GM23248 (cell line): ENCODE data around the gene CABP7. TPM values are rescaled to one million over a fixed set of nuclear protein-coding genes. Genes with fewer than 3 reads are reported as not detected.

ENCODE experiments used
- DNase-seq: peaks from one replicate; pipeline ENCODE4 v3.0.0-alpha.2; 2015
- H2AFZ ChIP-seq: fragments of 200-600 bp; sonication (generic); 2 replicates; pipeline ENCODE4 v1.6.1; 2016; ENCODE audit warnings: antibody characterized with exemption
- H3F3A ChIP-seq: fragments of 200-600 bp; sonication (generic); 2 replicates; pipeline ENCODE4 v1.6.1; 2016; ENCODE audit warnings: mild to moderate bottlenecking, antibody characterized with exemption, mixed run types; ENCODE audit not compliant: insufficient read depth
- H3K27ac ChIP-seq: fragments of 200-600 bp; sonication (generic); 2 replicates; pipeline ENCODE4 v1.5.1; 2016; ENCODE audit warnings: mild to moderate bottlenecking
- H3K27me3 ChIP-seq: fragments of 200-600 bp; sonication (generic); replicated peaks from 2 replicates; pipeline ENCODE4 v1.6.1; 2016; ENCODE audit warnings: mild to moderate bottlenecking; ENCODE audit not compliant: insufficient read depth
- H3K36me3 ChIP-seq: fragments of 200-600 bp; sonication (generic); 2 replicates; pipeline ENCODE4 v1.6.1; 2016; ENCODE audit warnings: low read depth, mild to moderate bottlenecking
- H3K4me1 ChIP-seq: fragments of 200-600 bp; sonication (generic); 2 replicates; pipeline ENCODE4 v1.6.1; 2016; ENCODE audit warnings: mild to moderate bottlenecking; ENCODE audit not compliant: insufficient read depth
- H3K4me2 ChIP-seq: fragments of 200-600 bp; sonication (generic); one replicate; pipeline ENCODE4 v1.6.1; 2016; ENCODE audit warnings: mild to moderate bottlenecking; ENCODE audit not compliant: unreplicated experiment
- H3K4me3 ChIP-seq: fragments of 200-600 bp; sonication (generic); 2 replicates; pipeline ENCODE4 v1.5.1; 2016; ENCODE audit warnings: mild to moderate bottlenecking
- H3K79me2 ChIP-seq: fragments of 200-600 bp; sonication (generic); 2 replicates; pipeline ENCODE4 v1.6.1; 2016; ENCODE audit warnings: mild to moderate bottlenecking; ENCODE audit not compliant: insufficient read depth
- H3K9ac ChIP-seq: fragments of 200-600 bp; sonication (generic); 2 replicates; pipeline ENCODE4 v1.6.1; 2016; ENCODE audit warnings: mild to moderate bottlenecking
- H3K9me2 ChIP-seq: fragments of 200-600 bp; sonication (generic); 2 replicates; pipeline ENCODE4 v1.6.1; 2016; ENCODE audit warnings: mixed run types, mild to moderate bottlenecking, moderate library complexity; ENCODE audit not compliant: insufficient read depth
- H3K9me3 ChIP-seq: fragments of 200-600 bp; sonication (generic); one replicate; pipeline ENCODE4 v1.6.1; 2017; ENCODE audit warnings: low read depth
- H4K20me1 ChIP-seq: fragments of 200-600 bp; sonication (generic); 2 replicates; pipeline ENCODE4 v1.6.0; 2016; ENCODE audit not compliant: insufficient read depth
- EZH2 ChIP-seq: fragments of 200-600 bp; sonication (generic); IDR thresholded peaks from 2 replicates; pipeline ENCODE4 v1.6.1; 2018; ENCODE audit warnings: antibody characterized with exemption, mild to moderate bottlenecking; ENCODE audit not compliant: insufficient read depth, poor library complexity, severe bottlenecking
- EZH2phosphoT487 ChIP-seq: fragments of 200-600 bp; sonication (generic); IDR thresholded peaks from 2 replicates; pipeline ENCODE4 v1.6.1; 2018; ENCODE audit warnings: antibody characterized with exemption, moderate library complexity, mild to moderate bottlenecking, low read depth; ENCODE audit not compliant: insufficient read depth
- WGBS, 2 experiments: methylation state at CpG; one replicate each; pipeline ENCODE4 v1.1.6; 2015 to 2017; ENCODE audit warnings: low lambda C conversion rate in 2 of 2, low coverage in 1 of 2; ENCODE audit errors: missing lambda C conversion rate in 2 of 2; 5-methylcytosine and 5-hydroxymethylcytosine counted together
- in situ Hi-C: fragments of 300-500 bp; cut with MboI; formaldehyde crosslinking; loops from 2 replicates; pipeline ENCODE4 v1.15.0; 2020
- polyA plus RNA-seq: library from polyadenylated mRNA; unstranded; fragments of >200 nt; fragmentation: Nextera tagmentation; extraction: Ambion mirVana; gene quantifications from 2 replicates; pipeline ENCODE4 v1.2.1, GENCODE V29; 2016
- total RNA-seq: library from RNA; depleted of rRNA; stranded (reverse); fragments of >200 nt; shearing (Covaris generic); gene quantifications from 2 replicates; pipeline ENCODE4 v1.2.3, GENCODE V29; 2014

Gene CABP7
- total and polyA plus RNA-seq, 2 experiments from 2014 or later, result 0.08 TPM; not detected in 1

DNA sequence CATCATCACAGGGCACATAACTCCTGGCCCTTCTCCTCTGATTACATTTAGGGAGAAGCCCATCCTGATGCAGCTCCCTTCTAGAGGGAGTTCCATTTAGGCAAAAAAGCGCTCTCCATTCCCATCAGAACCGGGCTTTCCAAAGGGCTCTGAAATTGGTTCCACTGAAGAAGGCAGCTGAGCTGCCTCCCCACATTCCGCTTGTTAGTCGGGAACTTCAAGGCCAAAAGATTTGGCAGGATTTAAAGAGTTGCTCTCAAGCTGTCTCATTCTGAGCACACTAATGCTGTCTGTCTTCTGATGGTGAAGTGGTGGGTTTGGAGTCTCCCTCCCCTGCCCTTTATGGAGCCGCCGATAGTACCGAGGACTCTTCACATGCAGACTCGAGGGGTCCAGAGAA lies 26.6 kb upstream of the CABP7 start:
- no peaks in the 10 kb centered on the region for H3K4me1 ChIP-seq
- H2AFZ ChIP-seq, result no peak overlapping the region
- H3K9me3 ChIP-seq, result no peaks in the 10 kb centered on the region
- no peaks in the 10 kb centered on the region for H3K79me2 ChIP-seq
- H3K36me3 ChIP-seq, result peaks cover 13% of the 10 kb centered on the region; the same call in 1 of the 2 replicates
- in situ Hi-C loops, result no loop called here
- no peak overlapping the region for H3K4me3 ChIP-seq
- no peak overlapping the region for H3K27ac ChIP-seq
- no peak overlapping the region for H3K4me2 ChIP-seq
- no peak overlapping the region for H3K9ac ChIP-seq
- H3F3A ChIP-seq, result 0 out of 2 replicates have a peak, but pooled peaks cover 2% of the 10 kb centered on the region
- no peaks in the 10 kb centered on the region for H3K9me2 ChIP-seq
- no peaks in the 10 kb centered on the region for H4K20me1 ChIP-seq
- DNase-seq, result no peak
- TF ChIP-seq EZH2 (no peak), EZH2phosphoT487 (no peak)
- 79 to 81% methylated on average over 8 of the region's 8 CpGs for WGBS, 2 experiments
- H3K27me3 ChIP-seq, result no peaks in the 10 kb centered on the region

DNA sequence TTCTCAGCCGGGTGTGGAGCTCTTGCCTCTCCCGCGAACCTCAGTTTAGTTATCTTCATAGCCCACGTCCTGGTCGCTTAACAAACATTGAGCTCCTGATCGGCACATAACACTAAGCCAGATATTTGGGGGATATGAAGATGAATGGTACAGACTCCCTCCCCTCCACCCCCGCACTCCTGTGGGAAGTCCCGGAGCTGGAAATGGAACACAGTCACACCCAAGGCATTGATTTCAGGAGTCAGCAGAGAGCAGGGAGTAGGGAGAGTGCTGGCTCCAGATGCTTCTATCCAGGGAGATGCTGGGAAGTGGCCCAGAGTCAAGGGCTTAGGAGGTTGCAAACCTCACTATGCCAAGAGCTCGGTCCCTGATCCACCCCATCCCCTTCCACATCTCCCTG lies 26.1 kb upstream of the CABP7 start:
- Histone ChIP-seq H3K4me3 (no peak overlapping the region), H3K9ac (no peak overlapping the region), H4K20me1 (no peaks in the 10 kb centered on the region), H3K36me3 (peaks cover 13% of the 10 kb centered on the region; the same call in 1 of the 2 replicates), H3K4me2 (no peak overlapping the region), H3K27ac (no peak overlapping the region), H3K79me2 (no peaks in the 10 kb centered on the region), H3K9me3 (no peaks in the 10 kb centered on the region), H3K27me3 (no peaks in the 10 kb centered on the region), H3F3A (0 out of 2 replicates have a peak, but pooled peaks cover 2% of the 10 kb centered on the region), H3K4me1 (no peaks in the 10 kb centered on the region), H3K9me2 (no peaks in the 10 kb centered on the region), H2AFZ (no peak overlapping the region)
- peak; percentile 16 for DNase-seq
- in situ Hi-C loops, result no loop called here
- WGBS, 2 experiments, result 53 to 55% methylated on average over 9 of the region's 9 CpGs
- TF ChIP-seq EZH2phosphoT487 (no peak), EZH2 (no peak)

DNA sequence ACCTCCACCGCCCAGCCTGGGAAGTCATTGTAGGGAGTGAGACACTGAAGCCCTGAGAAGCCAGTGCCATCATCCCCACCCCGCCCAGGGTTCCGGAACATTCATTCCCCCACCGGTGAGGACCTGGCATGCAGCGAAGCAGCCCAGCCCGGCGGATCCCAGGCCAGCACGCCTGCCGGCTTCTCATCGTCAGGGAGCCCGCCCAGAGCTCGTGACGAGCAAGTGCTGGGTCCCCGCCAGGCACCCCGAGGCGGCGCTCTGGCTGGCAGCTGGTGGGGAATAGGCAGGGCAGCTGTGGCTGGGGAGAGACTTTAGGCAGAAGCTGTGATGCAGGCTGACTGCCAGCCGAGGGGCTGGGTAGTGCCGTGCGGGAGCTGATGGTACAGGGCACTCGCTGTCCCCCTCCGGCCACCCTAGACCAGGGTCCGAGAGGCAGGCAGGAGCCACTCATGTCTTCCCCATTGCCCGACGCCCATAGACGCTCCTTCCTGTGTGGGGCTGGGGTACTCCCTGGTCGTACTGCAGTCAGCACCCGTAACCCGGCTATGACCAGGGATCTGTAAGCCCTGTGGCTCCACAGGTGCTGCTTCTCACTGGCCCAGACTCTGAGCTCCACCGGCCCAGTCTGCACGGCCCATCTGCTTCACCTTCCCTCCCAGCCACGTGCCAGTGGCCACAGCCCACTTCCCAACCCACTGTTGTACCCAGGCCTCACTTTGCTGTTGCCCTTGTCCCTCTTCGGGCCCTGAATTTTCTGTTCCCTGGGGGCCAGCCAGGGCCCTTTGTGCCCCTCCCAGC lies 24.5 kb upstream of the CABP7 start:
- Histone ChIP-seq H3K27me3 (no peaks in the 10 kb centered on the region), H3K4me3 (no peak overlapping the region), H3K36me3 (peaks cover 13% of the 10 kb centered on the region; the same call in 1 of the 2 replicates), H3K4me1 (no peaks in the 10 kb centered on the region), H4K20me1 (no peaks in the 10 kb centered on the region), H3K9ac (no peak overlapping the region), H3K27ac (no peak overlapping the region), H3K4me2 (no peak overlapping the region), H3K9me3 (no peaks in the 10 kb centered on the region), H3K79me2 (no peaks in the 10 kb centered on the region), H3K9me2 (no peaks in the 10 kb centered on the region), H3F3A (no peaks in the 10 kb centered on the region), H2AFZ (no peak overlapping the region)
- in situ Hi-C loops, result no loop called here
- 85 to 90% methylated on average over 31 to 33 of the region's 33 CpGs for WGBS, 2 experiments
- TF ChIP-seq EZH2phosphoT487 (no peak), EZH2 (no peak)
- no peak for DNase-seq

DNA sequence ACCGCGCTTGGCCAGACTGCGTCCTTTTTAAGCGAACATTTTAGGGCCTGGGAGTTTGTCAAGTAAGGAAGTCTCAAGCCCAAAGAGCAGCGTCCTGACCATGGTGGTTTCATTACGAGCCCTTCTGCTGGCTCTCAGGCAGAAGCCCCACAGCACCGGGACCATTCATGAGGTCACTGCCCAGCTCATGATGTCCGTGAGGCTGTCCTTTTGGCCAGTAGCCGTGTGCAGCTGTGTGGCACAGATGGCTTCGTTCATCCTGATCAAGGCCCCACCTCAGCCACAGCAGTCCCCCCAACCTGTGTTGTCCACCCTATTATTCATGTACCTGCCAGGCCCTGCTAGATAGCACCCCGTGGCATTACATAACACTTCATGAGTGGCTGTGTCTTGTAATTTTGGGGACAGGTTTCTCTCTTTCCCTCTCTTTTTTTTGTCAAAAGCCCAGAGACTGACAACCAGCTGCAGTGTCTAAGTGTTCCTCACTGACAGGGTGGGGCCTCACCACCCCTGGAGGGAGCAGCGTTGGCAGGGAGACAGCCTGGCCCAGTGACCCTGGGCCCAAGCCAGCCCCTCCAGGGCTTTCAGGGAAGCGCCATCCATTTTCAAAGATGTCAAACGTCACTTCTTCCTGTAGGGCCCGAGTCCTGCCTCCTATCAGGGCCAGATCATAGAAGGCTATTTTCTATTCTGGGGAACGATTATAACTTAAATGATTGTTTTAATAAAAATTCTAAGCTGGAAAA lies 21.8 kb upstream of the CABP7 start:
- no peak for TF ChIP-seq EZH2
- TF ChIP-seq EZH2phosphoT487, result no peak
- Histone ChIP-seq H3K79me2 (no peaks in the 10 kb centered on the region), H3K27ac (no peak overlapping the region), H3K9ac (no peak overlapping the region), H3K4me3 (no peak overlapping the region), H3F3A (no peaks in the 10 kb centered on the region), H2AFZ (no peak overlapping the region), H3K36me3 (peaks cover 13% of the 10 kb centered on the region; the same call in 1 of the 2 replicates), H3K9me3 (no peaks in the 10 kb centered on the region), H4K20me1 (no peaks in the 10 kb centered on the region), H3K4me2 (no peak overlapping the region), H3K9me2 (no peaks in the 10 kb centered on the region), H3K4me1 (no peaks in the 10 kb centered on the region), H3K27me3 (no peaks in the 10 kb centered on the region)
- DNase-seq, result no peak
- in situ Hi-C loops, result no loop called here
- WGBS, 2 experiments, result 53 to 61% methylated on average over 16 of the region's 16 CpGs
